H9 (cell line): ENCODE measurements around the gene CDKN3. TPM values are rescaled to one million over a fixed set of nuclear protein-coding genes. Genes with fewer than 3 reads are reported as not detected.

Source experiments
- DNase-seq: peaks from one replicate; pipeline ENCODE4 v3.0.0-alpha.2; 2017
- H2AFZ ChIP-seq: one replicate; pipeline ENCODE4 v1.6.1; 2013; ENCODE audit warnings: mild to moderate bottlenecking, low read length, control low read depth, moderate library complexity
- H2AK5ac ChIP-seq: 2 replicates; pipeline ENCODE4 v1.6.1; 2013; ENCODE audit warnings: low read length, control low read depth, mixed read lengths; ENCODE audit not compliant: insufficient read length
- H2BK120ac ChIP-seq: one replicate; pipeline ENCODE4 v1.6.1; 2013; ENCODE audit warnings: low read depth, mild to moderate bottlenecking, low read length, control low read depth, inconsistent platforms; ENCODE audit not compliant: poor library complexity, severe bottlenecking
- H2BK12ac ChIP-seq: 2 replicates; pipeline ENCODE4 v1.6.1; 2013; ENCODE audit warnings: low read length, control low read depth, mixed read lengths, low read depth; ENCODE audit not compliant: insufficient read length
- H2BK15ac ChIP-seq: 2 replicates; pipeline ENCODE4 v1.6.1; 2013; ENCODE audit warnings: low read depth, low read length, control low read depth
- H2BK20ac ChIP-seq: one replicate; pipeline ENCODE4 v1.6.1; 2013; ENCODE audit warnings: low read depth, mild to moderate bottlenecking, low read length, control low read depth, inconsistent platforms; ENCODE audit not compliant: poor library complexity, severe bottlenecking
- H2BK5ac ChIP-seq: 2 replicates; pipeline ENCODE4 v1.6.1; 2013; ENCODE audit warnings: low read length, control low read depth, mixed read lengths; ENCODE audit not compliant: insufficient read length
- H3K14ac ChIP-seq: 2 replicates; pipeline ENCODE4 v1.6.1; 2013; ENCODE audit warnings: low read length, control low read depth; ENCODE audit not compliant: insufficient read depth
- H3K18ac ChIP-seq: 2 replicates; pipeline ENCODE4 v1.6.1; 2013; ENCODE audit warnings: low read depth, mild to moderate bottlenecking, mixed read lengths, low read length, control low read depth; ENCODE audit not compliant: insufficient read length
- H3K23ac ChIP-seq: 2 replicates; pipeline ENCODE4 v1.6.1; 2013; ENCODE audit warnings: low read length, control low read depth, mixed read lengths, low read depth; ENCODE audit not compliant: insufficient read length
- H3K23me2 ChIP-seq: 2 replicates; pipeline ENCODE4 v1.6.1; 2013; ENCODE audit warnings: low read depth, mild to moderate bottlenecking, mixed read lengths, low read length, control low read depth; ENCODE audit not compliant: insufficient read length, poor library complexity, severe bottlenecking
- H3K27ac ChIP-seq: 2 replicates; pipeline ENCODE4 v1.5.1; 2013; ENCODE audit warnings: low read length, control low read depth, mixed read lengths, low read depth; ENCODE audit not compliant: insufficient read length
- H3K27me3 ChIP-seq: 2 replicates; pipeline ENCODE4 v1.6.1; 2013; ENCODE audit warnings: low read length, control low read depth, inconsistent platforms; ENCODE audit not compliant: insufficient read depth
- H3K4ac ChIP-seq: 2 replicates; pipeline ENCODE4 v1.6.1; 2013; ENCODE audit warnings: low read depth, mild to moderate bottlenecking, control low read depth, inconsistent platforms, low read length, moderate library complexity
- H3K4me1 ChIP-seq: 2 replicates; pipeline ENCODE4 v1.6.1; 2013; ENCODE audit warnings: low read length, control low read depth, inconsistent platforms; ENCODE audit not compliant: insufficient read depth
- H3K4me2 ChIP-seq: 2 replicates; pipeline ENCODE4 v1.6.1; 2013; ENCODE audit warnings: low read length, control low read depth, mixed read lengths; ENCODE audit not compliant: insufficient read length, insufficient read depth
- H3K56ac ChIP-seq: 2 replicates; pipeline ENCODE4 v1.6.1; 2013; ENCODE audit warnings: low read depth, mild to moderate bottlenecking, mixed read lengths, low read length, control low read depth; ENCODE audit not compliant: insufficient read length
- H3K79me1 ChIP-seq: 2 replicates; pipeline ENCODE4 v1.6.1; 2013; ENCODE audit warnings: low read depth, mild to moderate bottlenecking, moderate library complexity, low read length, control low read depth, inconsistent platforms; ENCODE audit not compliant: insufficient read depth, poor library complexity, severe bottlenecking
- H3K79me2 ChIP-seq: 2 replicates; pipeline ENCODE4 v1.6.1; 2013; ENCODE audit warnings: low read length, control low read depth, inconsistent platforms; ENCODE audit not compliant: insufficient read depth
- H3K9ac ChIP-seq: 2 replicates; pipeline ENCODE4 v1.6.1; 2013; ENCODE audit warnings: low read length, control low read depth, mixed read lengths; ENCODE audit not compliant: insufficient read length; ENCODE audit errors: extremely low read depth
- H3K9me3 ChIP-seq: one replicate; pipeline ENCODE4 v1.6.1; 2013; ENCODE audit warnings: low read depth, low read length, inconsistent platforms; ENCODE audit not compliant: control insufficient read depth
- H3T11ph ChIP-seq: one replicate; pipeline ENCODE4 v1.6.1; 2013; ENCODE audit warnings: mild to moderate bottlenecking, low read length, control low read depth, inconsistent platforms
- H4K20me1 ChIP-seq: one replicate; pipeline ENCODE4 v1.6.1; 2013; ENCODE audit not compliant: control insufficient read depth, insufficient read length, insufficient read depth
- H4K5ac ChIP-seq: 2 replicates; pipeline ENCODE4 v1.6.1; 2013; ENCODE audit warnings: low read depth, mild to moderate bottlenecking, mixed read lengths, low read length, control low read depth; ENCODE audit not compliant: insufficient read length
- H4K8ac ChIP-seq: replicated peaks from 2 replicates; pipeline ENCODE4 v1.6.1; 2013; ENCODE audit warnings: low read length, control low read depth, mixed read lengths, low read depth; ENCODE audit not compliant: insufficient read length
- H4K91ac ChIP-seq: 2 replicates; pipeline ENCODE4 v1.6.1; 2013; ENCODE audit warnings: low read depth, mild to moderate bottlenecking, moderate library complexity, mixed read lengths, low read length, control low read depth; ENCODE audit not compliant: insufficient read length
- H3K27ac Mint-ChIP-seq, 3 experiments: 2 replicates in 2 of 3; 3 replicates in 1 of 3; pipeline ENCODE4 v1.8.0; 2020 to 2021; ENCODE audit warnings: mixed read lengths in 3 of 3, mild to moderate bottlenecking in 1 of 3, moderate library complexity in 1 of 3
- H3K27me3 Mint-ChIP-seq: 2 replicates; pipeline ENCODE4 v1.8.0; 2021; ENCODE audit warnings: low read depth, mild to moderate bottlenecking, moderate library complexity, mixed read lengths
- H3K36me3 Mint-ChIP-seq, 3 experiments: 2 replicates in 2 of 3; 3 replicates in 1 of 3; pipeline ENCODE4 v1.8.0; 2020 to 2021; ENCODE audit warnings: low read depth in 3 of 3, mixed read lengths in 3 of 3; ENCODE audit not compliant: insufficient read depth in 1 of 3
- H3K4me1 Mint-ChIP-seq, 2 experiments: 2 replicates each; pipeline ENCODE4 v1.8.0; 2020; ENCODE audit warnings: mixed read lengths in 2 of 2
- H3K4me3 Mint-ChIP-seq, 2 experiments: 2 replicates in 1 of 2; 3 replicates in 1 of 2; pipeline ENCODE4 v1.8.0; 2020 to 2021; ENCODE audit warnings: mild to moderate bottlenecking in 2 of 2, mixed read lengths in 2 of 2, moderate library complexity in 1 of 2
- H3K9me3 Mint-ChIP-seq, 2 experiments: 2 replicates in 1 of 2; 3 replicates in 1 of 2; pipeline ENCODE4 v1.8.0; 2020; ENCODE audit warnings: mild to moderate bottlenecking in 2 of 2, mixed read lengths in 2 of 2, moderate library complexity in 1 of 2
- CTCF ChIP-seq: fragments of 200-600 bp; sonication (generic); conservative IDR thresholded peaks from 3 replicates; pipeline ENCODE4 v1.8.0; 2021; ENCODE audit warnings: antibody characterized with exemption, mild to moderate bottlenecking
- WGBS: extraction: QIAGEN DNeasy Blood & Tissue Kit; methylation state at CpG from one replicate; pipeline ENCODE4 v1.1.7; 2013; ENCODE audit warnings: missing lambda C conversion rate, low lambda C conversion rate, mixed read lengths; ENCODE audit not compliant: insufficient read length; ENCODE audit errors: extremely low coverage; 5-methylcytosine and 5-hydroxymethylcytosine counted together
- total RNA-seq: library from RNA; stranded (reverse); gene quantifications from 2 replicates; pipeline ENCODE4 v1.2.1, GENCODE V29; 2021

Gene CDKN3
- total RNA-seq, 1 experiment from 2014 or later, result 45.9 TPM

GRCh38 chr14:54366736-54367735, 29.8 kb upstream of the CDKN3 start:
- Histone ChIP-seq H4K8ac (no peak overlapping the region), H2BK20ac (no peak overlapping the region), H2BK15ac (no peak overlapping the region), H4K20me1 (no peaks in the 10 kb centered on the region), H3T11ph (no peak overlapping the region), H3K18ac (no peak overlapping the region), H3K9ac (no peak overlapping the region), H3K9me3 (no peaks in the 10 kb centered on the region), H3K4ac (no peak overlapping the region), H3K27ac (no peak overlapping the region), H3K27me3 (no peaks in the 10 kb centered on the region), H3K56ac (no peak overlapping the region), H3K79me2 (no peaks in the 10 kb centered on the region), H3K79me1 (no peaks in the 10 kb centered on the region), H2AK5ac (no peak overlapping the region), H4K91ac (peak overlapping the region; percentile 19), H3K4me1 (peaks cover 24% of the 10 kb centered on the region), H3K4me2 (no peak overlapping the region), H2AFZ (no peak overlapping the region), H3K14ac (no peak overlapping the region), H3K23me2 (no peaks in the 10 kb centered on the region), H2BK5ac (no peak overlapping the region), H3K23ac (no peak overlapping the region), H4K5ac (no peak overlapping the region), H2BK12ac (no peak overlapping the region), H2BK120ac (no peak overlapping the region)
- H3K27ac Mint-ChIP-seq, result peak overlapping the region in 2 of 3 experiments; percentile 21 to 30; a peak in 3 of 7 replicates
- DNase-seq, result peak; percentile 79
- H3K36me3 Mint-ChIP-seq, result no peaks in the 10 kb centered on the region; a peak in 1 of 7 replicates
- TF ChIP-seq CTCF, result peak; percentile 72
- no peaks in the 10 kb centered on the region; a peak in 1 of 5 replicates for H3K9me3 Mint-ChIP-seq
- peaks cover 26% of the 10 kb centered on the region for H3K27me3 Mint-ChIP-seq
- no peak overlapping the region for H3K4me3 Mint-ChIP-seq
- H3K4me1 Mint-ChIP-seq, result peaks cover 47 to 58% of the 10 kb centered on the region in 2 experiments
- WGBS, result no CpG with 5 or more reads among the region's 9 CpGs
